GM12878 (cell line): ENCODE results near the gene PPP1R26. TPM values are rescaled to one million over a fixed set of nuclear protein-coding genes. Genes with fewer than 3 reads are reported as not detected.

Experiments used
- ATAC-seq: fragments of 200-7000 bp; cut with Tn5 transposase; 3 replicates; pipeline ENCODE4 v1.9.1; 2020; ENCODE audit warnings: mild to moderate bottlenecking, moderate library complexity
- BruUV-seq: library from RNA; stranded (reverse); fragments of 400-500 nt; replicated peaks from 2 replicates; lab custom pipeline; 2021; lab: Mats Ljungman, UMichigan
- CTCF ChIA-PET: fragments of 300-600 bp; sonication (Branson Sonifier 250); formaldehyde crosslinking; extraction: SDS; loops from one replicate; lab custom pipeline; 2021; ENCODE audit warnings: inconsistent platforms; lab: Yijun Ruan, JAX
- POLR2A ChIA-PET: fragments of 350-600 bp; formaldehyde crosslinking; extraction: SDS; loops from one replicate; lab custom pipeline; 2021; ENCODE audit warnings: inconsistent platforms; lab: Charles Lee
- RAD21 ChIA-PET: fragments of 300-600 bp; sonication (Branson Sonifier 250); formaldehyde crosslinking; loops from one replicate; lab custom pipeline; 2023; ENCODE audit warnings: antibody characterized with exemption; ENCODE audit not compliant: unreplicated experiment; lab: Charles Lee
- SMC1A ChIA-PET: fragments of 300-600 bp; sonication (Branson Sonifier 250); formaldehyde crosslinking; loops from one replicate; lab custom pipeline; 2023; ENCODE audit not compliant: unreplicated experiment, uncharacterized antibody; lab: Charles Lee
- DNase-seq: peaks from one replicate; pipeline ENCODE4 v3.0.0-alpha.2; 2011; ENCODE audit warnings: low read depth, low spot score
- FAIRE-seq: peaks from 3 replicates; lab custom pipeline; 2011; peaks lifted over from hg19 to GRCh38; lab: Jason Lieb, UNC
- H2AFZ ChIP-seq: 2 replicates; pipeline ENCODE4 v1.6.0; 2011; ENCODE audit warnings: low read depth, low read length, control low read depth; ENCODE audit not compliant: control insufficient read depth
- H3K27ac ChIP-seq: 2 replicates; pipeline ENCODE4 v1.5.1; 2011; ENCODE audit warnings: control low read depth; ENCODE audit not compliant: control insufficient read depth, insufficient read depth
- H3K27me3 ChIP-seq, 2 experiments: replicated peaks in 1 of 2; 2 replicates each; pipeline versions ENCODE4 v1.6.0 to v1.6.1; 2011; ENCODE audit warnings: low read length in 1 of 2; ENCODE audit not compliant: control insufficient read depth in 2 of 2, insufficient read depth in 2 of 2
- H3K36me3 ChIP-seq, 2 experiments: 2 replicates each; pipeline ENCODE4 v1.5.1; 2011; ENCODE audit warnings: low read length in 1 of 2; ENCODE audit not compliant: control insufficient read depth in 2 of 2, insufficient read depth in 2 of 2
- H3K4me1 ChIP-seq: 2 replicates; pipeline ENCODE4 v1.6.1; 2011; ENCODE audit warnings: mild to moderate bottlenecking, low read length, moderate library complexity, mixed read lengths; ENCODE audit not compliant: control insufficient read depth, insufficient read depth
- H3K4me2 ChIP-seq: 2 replicates; pipeline ENCODE4 v1.6.0; 2011; ENCODE audit warnings: control low read depth; ENCODE audit not compliant: control insufficient read depth, insufficient read depth
- H3K4me3 ChIP-seq: fragments of 200-600 bp; sonication (generic); 2 replicates; pipeline ENCODE4 v1.5.1; 2016
- H3K79me2 ChIP-seq: 2 replicates; pipeline ENCODE4 v1.6.0; 2011; ENCODE audit warnings: low read length; ENCODE audit not compliant: control insufficient read depth, insufficient read depth
- H3K9ac ChIP-seq: 2 replicates; pipeline ENCODE4 v1.8.0; 2011; ENCODE audit warnings: low read length, control low read depth, mixed read lengths; ENCODE audit not compliant: control insufficient read depth, insufficient read depth
- H3K9me3 ChIP-seq: replicated peaks from 3 replicates; pipeline ENCODE4 v1.5.1; 2011; ENCODE audit warnings: mild to moderate bottlenecking, low read length; ENCODE audit not compliant: control insufficient read depth, insufficient read depth
- H4K20me1 ChIP-seq: 2 replicates; pipeline ENCODE4 v1.6.0; 2011; ENCODE audit not compliant: control insufficient read depth, insufficient read depth
- CEBPB ChIP-seq, 2 experiments: fragments of 150-350 bp in 1 of 2; IDR thresholded peaks; 2 replicates each; pipeline ENCODE4 v1.6.1; 2012 to 2014; ENCODE audit warnings: low read depth in 2 of 2, low read length in 2 of 2, borderline replicate concordance in 1 of 2, inconsistent platforms in 1 of 2
- CEBPZ ChIP-seq: fragments of 150-350 bp; IDR thresholded peaks from 2 replicates; pipeline ENCODE4 v1.6.1; 2016; ENCODE audit warnings: low read depth, low read length
- CHD1 ChIP-seq: IDR thresholded peaks from 2 replicates; pipeline ENCODE4 v1.6.1; 2012; ENCODE audit warnings: low read depth, low read length, improper control_type of control experiment
- CREB1 ChIP-seq: IDR thresholded peaks from 2 replicates; pipeline ENCODE4 v1.6.1; 2012; ENCODE audit warnings: low read depth, mild to moderate bottlenecking, inconsistent platforms
- CTCF ChIP-seq, 3 experiments: IDR thresholded peaks in 2 of 3; conservative IDR thresholded peaks in 1 of 3; 2 replicates each; pipeline ENCODE4 v1.5.1; 2011; ENCODE audit warnings: low read depth in 3 of 3, low read length in 3 of 3, mild to moderate bottlenecking in 3 of 3, control low read depth in 2 of 3, moderate library complexity in 2 of 3, inconsistent platforms in 1 of 3, mixed read lengths in 1 of 3; ENCODE audit not compliant: control insufficient read depth in 2 of 3, insufficient read depth in 1 of 3; ENCODE audit errors: extremely low read depth in 1 of 3
- EED ChIP-seq: sonication (generic); IDR thresholded peaks from 2 replicates; pipeline ENCODE4 v1.6.1; 2016; ENCODE audit warnings: antibody characterized with exemption, low read depth
- RCOR1 ChIP-seq: conservative IDR thresholded peaks from 2 replicates; pipeline ENCODE4 v1.6.1; 2012; ENCODE audit warnings: low read depth, low read length, improper control_type of control experiment
- RELB ChIP-seq: fragments of 450-650 bp; IDR thresholded peaks from 2 replicates; pipeline ENCODE4 v1.6.1; 2017; ENCODE audit warnings: low read depth, mild to moderate bottlenecking, moderate library complexity
- SREBF1 ChIP-seq: IDR thresholded peaks from 2 replicates; pipeline ENCODE4 v1.6.1; 2012; ENCODE audit warnings: mild to moderate bottlenecking, low read length
- WRNIP1 ChIP-seq: IDR thresholded peaks from 2 replicates; pipeline ENCODE4 v1.6.1; 2011; ENCODE audit warnings: low read depth, low read length, improper control_type of control experiment, borderline replicate concordance
- ZSCAN29 ChIP-seq: fragments of 450-650 bp; IDR thresholded peaks from 2 replicates; pipeline ENCODE4 v1.6.1; 2017; ENCODE audit warnings: mild to moderate bottlenecking, moderate library complexity
- WGBS: methylation state at CpG from one replicate; pipeline ENCODE4 v1.1.6; 2016; ENCODE audit warnings: low lambda C conversion rate; ENCODE audit not compliant: insufficient replicate concordance, insufficient coverage; ENCODE audit errors: missing lambda C conversion rate; 5-methylcytosine and 5-hydroxymethylcytosine counted together
- in situ Hi-C: fragments of 300-500 bp; cut with MboI; formaldehyde crosslinking; loops from 9 replicates; pipeline ENCODE4 v1.14.3; 2018; ENCODE audit warnings: mixed read lengths
- intact Hi-C: fragments of 100-400 bp; cut with micrococcal nuclease; formaldehyde crosslinking; loops from one replicate; pipeline ENCODE4 v1.14.2; 2022; ENCODE audit not compliant: unreplicated experiment
- polyA plus RNA-seq, 11 experiments: library from polyadenylated mRNA; depleted of rRNA in 4 of 11; unstranded in 6 of 11; stranded (reverse) in 5 of 11; fragments of >200 nt; fragmentation: Nextera tagmentation in 4 of 11; fragmentation: Illumina TruSeq in 1 of 11; extraction: Ambion mirVana in 4 of 11; extraction: Trizol in 1 of 11; gene quantifications; 1 replicate in 1 of 11; 2 replicates in 10 of 11; pipeline versions ENCODE4 v1.2.1 to v1.2.3, GENCODE V29; 2011 to 2016; ENCODE audit warnings: inconsistent platforms in 2 of 11, missing spikeins in 2 of 11, low read depth in 1 of 11
- total RNA-seq, 4 experiments: library from RNA; depleted of rRNA in 3 of 4; stranded (reverse); fragments of >200 nt in 3 of 4; fragmentation: Illumina TruSeq in 1 of 4; extraction: Trizol in 1 of 4; gene quantifications; 2 replicates each; pipeline versions ENCODE4 v1.2.1 to v1.2.3, GENCODE V29; 2013 to 2021

PPP1R26 gene
- total and polyA plus RNA-seq, 10 of the 15 experiments (the other 5 are each of a cell fraction or from before 2014, with no cell fraction given) = 0.02 to 1.9 (median 0.18) TPM

GRCh38 chr9:135512904-135513303, 33.3 kb downstream of the PPP1R26 start:
- SMC1A ChIA-PET = no interaction called here
- in situ Hi-C loops = no loop called here
- no peak overlapping the region for H3K4me3 ChIP-seq
- H3K4me2 ChIP-seq = no peak overlapping the region
- no peaks in the 10 kb centered on the region; a peak in 1 of 4 replicates for H3K27me3 ChIP-seq
- intact Hi-C loops = no loop called here
- POLR2A ChIA-PET = no interaction called here
- H4K20me1 ChIP-seq = no peaks in the 10 kb centered on the region
- no peak for DNase-seq
- no peak for TF ChIP-seq CHD1
- no peak for TF ChIP-seq CTCF (IDR thresholded peaks at IDR 0.05 in 2 of 3, conservative IDR thresholded peaks at IDR 0.05 in 1 of 3; ENCODE audit: control insufficient read depth in 2 of 3, extremely low read depth in 1 of 3, insufficient read depth in 1 of 3, low read depth in 3 of 3, low read length in 3 of 3)
- no peak for TF ChIP-seq RCOR1
- TF ChIP-seq, all 136 proteins: peak for 0
- H3K9ac ChIP-seq = no peak overlapping the region
- H3K9me3 ChIP-seq = no peaks in the 10 kb centered on the region; the same call in 2 of the 3 replicates
- no peak for ATAC-seq
- FAIRE-seq = no peak
- H3K27ac ChIP-seq = no peak overlapping the region
- H3K79me2 ChIP-seq = no peaks in the 10 kb centered on the region
- no TSS peak for BruUV-seq
- ChIA-PET RAD21 (no interaction called here), CTCF (no interaction called here)
- H3K4me1 ChIP-seq = no peaks in the 10 kb centered on the region
- H2AFZ ChIP-seq = no peak overlapping the region
- H3K36me3 ChIP-seq = no peaks in the 10 kb centered on the region
- WGBS = 43% methylated on average over 7 of the region's 7 CpGs

GRCh38 chr9:135513351-135513846, 33.8 kb downstream of the PPP1R26 start:
- ChIA-PET CTCF (no interaction called here), RAD21 (no interaction called here), SMC1A (no interaction called here), POLR2A (no interaction called here)
- no peak for FAIRE-seq
- H3K27ac ChIP-seq = no peak overlapping the region
- H3K9ac ChIP-seq = no peak overlapping the region
- no peak for ATAC-seq
- H3K4me2 ChIP-seq = no peak overlapping the region
- TF ChIP-seq EED = no peak
- TF ChIP-seq CEBPZ = no peak
- no peak for TF ChIP-seq CREB1
- TF ChIP-seq CEBPB (IDR thresholded peaks at IDR 0.05; ENCODE audit: borderline replicate concordance in 1 of 2, low read depth in 2 of 2, low read length in 2 of 2) = no peak
- no peak for TF ChIP-seq RELB
- no peak for TF ChIP-seq WRNIP1
- TF ChIP-seq ZSCAN29 = no peak
- no peak for TF ChIP-seq SREBF1
- H3K36me3 ChIP-seq = no peaks in the 10 kb centered on the region
- H3K4me1 ChIP-seq = no peaks in the 10 kb centered on the region
- H2AFZ ChIP-seq = no peak overlapping the region
- WGBS = 52% methylated on average over 19 of the region's 19 CpGs
- H3K27me3 ChIP-seq = no peaks in the 10 kb centered on the region; a peak in 1 of 4 replicates
- intact Hi-C loops = no loop called here
- no TSS peak for BruUV-seq
- no peak overlapping the region for H3K4me3 ChIP-seq
- no peak for DNase-seq
- no peaks in the 10 kb centered on the region; the same call in 2 of the 3 replicates for H3K9me3 ChIP-seq
- no peaks in the 10 kb centered on the region for H4K20me1 ChIP-seq
- in situ Hi-C loops = no loop called here
- H3K79me2 ChIP-seq = no peaks in the 10 kb centered on the region
